IPS-NIHi11 (cell line): ENCODE data around the gene HECW1.
"Not testable (repeated sequence)": the region's sequence is repeated elsewhere in the genome, so short reads cannot be mapped to it uniquely, and the experiment has no call there.

Experiments used
- DNase-seq: peaks from one replicate; pipeline ENCODE4 v3.0.0; 2012; ENCODE audit warnings: mixed read lengths, low spot score

Gene HECW1

DNA sequence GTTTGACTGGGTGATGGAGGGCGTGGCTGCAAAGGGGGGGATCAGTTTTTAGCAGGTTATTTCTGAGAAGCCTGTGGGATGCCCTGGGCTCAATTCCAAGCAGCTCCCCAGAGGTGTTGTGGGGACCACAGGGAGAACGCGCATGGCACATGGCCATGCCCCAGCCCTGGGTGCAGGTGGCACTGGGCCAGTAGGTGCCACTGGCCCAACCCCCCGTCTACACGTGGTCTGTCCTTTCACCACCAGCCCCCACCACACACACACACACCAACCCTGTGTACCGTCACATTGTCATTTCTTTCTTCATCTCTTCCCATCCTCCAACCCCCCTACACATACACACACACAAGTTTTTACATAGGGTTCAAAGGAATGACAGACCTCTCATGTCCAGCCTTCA, 355.4 kb downstream of the HECW1 start:
- no peak for DNase-seq

DNA sequence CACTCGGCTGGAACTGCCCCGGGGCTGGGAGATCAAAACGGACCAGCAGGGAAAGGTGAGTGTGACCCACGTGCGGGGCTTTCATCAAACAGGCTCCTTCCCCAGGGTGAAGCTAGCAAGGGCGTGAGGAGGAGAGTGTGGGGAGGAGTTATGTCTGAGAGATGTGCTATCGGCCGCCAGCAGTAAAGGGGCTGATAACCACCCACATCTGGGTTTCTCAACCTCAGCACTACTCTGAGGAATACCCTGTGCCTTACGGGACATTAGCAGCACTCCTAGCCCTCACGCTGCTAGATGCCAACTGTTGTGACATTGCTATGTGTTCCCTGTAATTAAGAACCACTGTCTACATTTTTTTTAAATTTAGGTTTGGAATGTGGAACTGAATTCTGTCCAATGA, 356.6 kb downstream of the HECW1 start:
- no peak for DNase-seq

DNA sequence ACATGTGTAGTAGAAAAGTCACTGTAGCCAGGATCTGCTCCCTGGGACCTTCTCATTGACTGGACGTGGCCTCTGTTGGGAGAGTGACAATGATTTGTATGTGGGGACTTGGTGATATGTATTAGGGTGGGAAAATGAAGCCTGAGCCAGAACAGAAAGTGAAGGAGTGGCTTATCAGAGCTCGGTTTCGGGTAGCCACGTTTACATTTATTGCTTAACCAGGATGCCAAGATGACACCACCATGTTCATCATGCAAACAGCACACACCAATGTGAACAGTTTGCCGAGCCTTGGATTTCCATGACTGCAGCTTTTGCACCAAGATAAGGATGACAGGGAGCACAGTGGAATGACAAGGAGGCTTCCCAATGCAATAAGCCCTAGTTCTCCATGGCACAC, 357.7 kb downstream of the HECW1 start:
- DNase-seq = no peak

DNA sequence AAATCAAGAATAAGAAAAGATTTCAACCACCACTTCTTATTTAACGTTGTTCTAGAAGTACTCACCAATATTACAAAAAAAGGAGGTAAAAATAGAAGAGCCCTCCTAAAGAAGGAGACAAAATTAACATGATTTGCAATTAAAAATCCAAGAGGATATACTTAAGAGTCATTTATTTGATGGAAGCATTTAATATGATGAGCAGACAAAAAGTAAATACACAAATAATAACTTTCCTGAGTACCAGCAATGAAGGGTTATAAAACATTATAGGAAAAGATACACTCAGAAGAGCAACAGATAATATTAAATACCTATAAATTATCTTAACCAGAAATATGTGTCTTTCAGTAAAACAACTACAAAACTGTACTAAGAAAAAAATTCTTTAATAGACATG, 363.5 kb downstream of the HECW1 start:
- DNase-seq = no peak

DNA sequence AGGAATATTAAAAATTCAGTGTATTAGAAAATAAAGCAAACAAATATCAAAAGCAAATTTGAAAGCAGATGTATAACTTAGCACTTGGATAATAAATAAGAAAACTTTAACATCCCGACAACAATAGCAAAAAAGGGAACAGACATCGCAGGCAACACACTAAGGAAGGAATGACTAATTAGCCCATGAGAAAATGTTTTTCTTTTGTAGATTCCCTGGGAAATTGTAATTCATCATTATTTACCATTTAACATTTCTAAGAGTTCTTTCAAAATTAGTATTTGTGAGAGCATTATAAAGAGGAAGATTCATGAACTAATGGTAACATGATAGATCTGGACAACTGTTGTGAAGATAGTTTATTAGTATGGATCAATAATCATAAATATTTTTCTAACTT, 364.4 kb downstream of the HECW1 start:
- no peak for DNase-seq

DNA sequence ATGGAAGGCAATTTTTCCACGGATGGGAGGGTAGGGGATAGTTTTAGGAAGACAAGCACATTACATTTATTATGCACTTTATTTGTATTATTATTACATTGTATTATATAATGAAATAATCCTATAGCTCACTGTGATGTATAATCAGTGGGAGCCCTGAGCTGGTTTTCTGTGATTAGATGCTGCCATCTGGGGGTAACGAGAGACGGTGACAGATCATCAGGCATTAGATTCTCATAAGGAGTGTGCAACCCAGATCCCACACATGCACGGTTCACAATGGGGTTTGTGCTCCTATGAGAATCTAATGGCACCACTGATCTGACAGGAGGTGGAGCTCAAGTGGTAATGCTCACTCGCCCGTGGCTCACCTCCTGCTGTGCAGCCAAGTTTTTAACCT, 366.6 kb downstream of the HECW1 start:
- DNase-seq = no peak

DNA sequence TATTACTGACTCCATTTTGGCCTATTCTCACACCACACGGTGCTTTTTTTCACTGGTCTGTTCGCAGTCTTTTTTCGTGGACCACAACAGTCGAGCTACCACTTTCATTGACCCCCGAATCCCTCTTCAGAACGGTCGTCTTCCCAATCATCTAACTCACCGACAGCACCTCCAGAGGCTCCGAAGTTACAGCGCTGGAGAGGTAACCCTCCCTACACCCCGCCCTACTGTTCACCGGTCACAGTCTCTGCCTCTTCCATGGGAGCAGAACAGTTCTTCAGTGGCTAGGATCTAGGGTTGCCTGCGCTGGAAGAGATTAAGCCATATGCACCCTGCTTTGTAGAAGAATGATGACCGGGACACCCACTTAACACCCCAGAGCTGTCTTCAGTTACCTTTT, 367.1 kb downstream of the HECW1 start:
- no peak for DNase-seq

DNA sequence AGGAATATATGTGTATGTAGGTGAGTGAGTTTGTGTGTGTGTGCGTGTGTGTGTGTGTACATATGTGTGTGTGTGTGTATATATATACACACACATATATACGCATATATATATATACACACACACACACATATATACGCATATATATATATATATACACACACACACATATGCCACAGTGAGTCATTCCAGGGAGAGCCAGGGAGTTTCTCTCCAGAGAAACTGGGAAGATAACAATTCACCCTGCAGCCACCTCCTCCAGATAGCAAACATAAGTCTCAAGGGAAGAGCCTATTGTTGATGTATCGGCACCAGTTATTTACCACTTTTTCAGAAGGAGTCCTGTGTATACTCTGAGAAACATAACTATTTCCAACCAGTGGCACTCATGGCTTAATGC, 368.1 kb downstream of the HECW1 start:
- DNase-seq = no peak

DNA sequence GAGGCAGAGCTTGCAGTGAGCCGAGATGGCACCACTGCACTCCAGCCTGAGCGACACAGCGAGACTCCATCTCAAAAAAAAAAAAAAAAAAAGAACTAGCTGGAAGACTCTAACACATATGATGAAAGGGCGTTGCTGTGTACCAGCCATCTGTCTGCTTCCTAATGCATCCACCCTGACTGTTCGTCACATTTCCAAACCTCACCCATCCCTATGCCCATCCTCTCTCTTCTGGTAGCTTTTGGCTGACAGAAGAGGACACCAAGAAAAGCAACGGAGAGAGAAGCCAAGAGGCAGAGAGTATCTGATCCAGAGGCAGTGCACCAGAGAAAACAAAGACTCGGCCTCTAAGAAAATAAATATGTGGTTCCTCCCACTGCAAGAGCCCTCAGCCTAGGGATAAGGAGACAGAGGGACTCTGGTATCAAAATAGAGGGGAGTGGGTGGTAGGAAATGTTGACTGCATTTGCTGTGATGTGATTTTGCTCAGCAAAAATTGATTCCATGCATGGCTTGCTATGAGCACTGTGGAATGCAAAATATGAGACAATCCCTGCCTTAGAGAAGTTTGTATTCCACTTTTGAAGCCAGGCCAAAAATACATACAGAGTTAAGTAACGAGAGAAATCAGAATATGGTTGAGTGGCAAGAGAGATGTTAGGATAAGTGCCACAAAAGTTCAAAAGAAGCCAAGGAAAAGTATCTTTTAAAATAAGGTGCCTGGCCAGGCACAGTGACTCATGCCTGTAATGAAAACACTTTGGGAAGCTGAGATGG, 369.6 kb downstream of the HECW1 start:
- no peak for DNase-seq

DNA sequence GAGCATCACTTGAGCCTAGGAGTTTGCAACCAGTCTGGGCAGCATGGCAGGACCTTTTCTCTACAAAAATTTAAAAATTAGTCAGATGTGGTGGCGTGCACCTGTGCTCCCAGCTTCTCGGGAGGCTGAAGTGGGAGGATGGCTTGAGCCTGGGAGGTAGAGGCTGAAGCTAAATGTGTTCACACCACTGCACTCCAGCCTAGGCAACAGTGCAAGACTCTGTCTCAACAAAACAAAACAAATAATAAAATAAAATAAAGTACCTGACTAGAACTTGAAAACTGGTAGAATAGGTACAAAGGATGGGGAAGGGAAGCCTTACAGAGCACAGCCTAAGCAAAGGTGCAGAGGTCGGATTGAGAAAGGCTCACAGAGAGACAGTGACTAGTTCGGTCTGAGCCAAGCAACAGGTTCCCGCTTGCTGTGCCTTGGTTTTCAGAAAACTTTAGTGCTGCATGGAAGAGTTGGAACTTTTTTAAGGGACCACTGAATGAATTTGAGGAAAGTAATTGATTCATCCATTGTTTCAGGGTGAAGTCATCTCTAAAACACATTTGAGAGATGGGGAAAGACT, 370.3 kb downstream of the HECW1 start:
- DNase-seq = no peak

DNA sequence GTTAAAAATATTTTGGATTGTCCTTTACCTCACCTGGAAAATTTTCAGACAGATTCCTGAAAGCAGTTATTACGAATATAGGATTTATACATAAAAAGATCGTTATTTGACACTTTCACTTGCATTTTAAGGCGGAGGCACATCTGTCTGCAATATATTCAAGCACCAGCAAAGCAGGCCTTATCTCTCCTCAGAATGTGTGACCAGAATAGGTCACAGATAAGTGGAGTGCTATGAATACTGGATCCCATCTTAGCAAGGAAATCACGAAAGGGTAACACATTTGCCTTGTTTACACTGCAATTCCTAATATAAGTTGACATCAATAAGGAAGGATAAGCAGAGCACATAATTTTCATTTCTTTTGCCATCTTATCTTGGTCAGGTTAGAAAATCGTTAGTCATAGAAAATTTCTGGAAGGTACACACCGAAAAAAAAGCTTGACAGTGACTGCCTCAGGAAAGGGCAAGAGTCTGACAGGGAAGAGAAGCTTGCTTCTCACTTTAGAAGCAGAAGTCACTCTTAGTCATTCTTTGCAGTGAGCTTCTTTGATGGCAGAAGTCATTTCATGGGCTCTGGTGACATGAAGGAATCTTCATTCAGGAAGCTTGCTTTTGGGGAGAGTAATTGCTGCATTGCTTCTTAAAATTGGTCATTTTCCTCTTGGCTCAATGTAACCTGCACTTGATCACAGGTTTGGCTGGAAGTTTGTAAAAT, 372.4 kb downstream of the HECW1 start:
- no peak for DNase-seq

DNA sequence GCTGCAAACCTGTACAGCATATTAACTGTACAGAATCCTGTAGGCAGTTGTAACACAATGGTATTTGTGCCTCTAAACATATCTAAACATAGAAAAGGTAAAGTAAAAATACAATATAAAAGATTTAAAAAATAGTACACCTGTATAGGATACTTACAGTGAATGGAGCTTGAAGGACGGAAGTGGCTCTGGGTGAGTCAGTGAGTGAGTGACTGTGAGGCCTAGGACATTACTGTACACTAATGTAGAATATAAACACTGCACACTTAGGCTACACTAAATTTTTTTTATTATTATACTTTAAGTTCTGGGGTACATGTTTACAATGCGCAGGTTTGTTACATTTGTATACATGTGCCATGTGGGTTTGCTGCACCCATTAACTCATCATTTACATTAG, 373.1 kb downstream of the HECW1 start:
- no peak for DNase-seq

DNA sequence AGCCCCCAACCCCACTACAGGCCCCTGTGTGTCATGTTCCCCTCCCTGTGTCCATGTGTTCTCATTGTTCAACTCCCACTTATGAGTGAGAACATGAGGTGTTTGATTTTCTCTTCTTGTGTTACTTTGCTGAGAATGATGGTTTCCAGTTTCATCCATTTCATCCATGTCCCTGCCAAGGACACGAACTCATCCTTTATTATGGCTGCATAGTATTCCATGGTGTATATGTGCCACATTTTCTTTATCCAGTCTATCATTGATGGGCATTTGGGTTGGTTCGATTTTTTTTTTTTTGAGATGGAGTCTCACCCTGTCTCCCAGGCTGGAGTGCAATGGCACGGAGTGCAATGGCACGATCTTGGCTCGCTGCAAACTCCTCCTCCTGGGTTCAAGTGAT, 373.6 kb downstream of the HECW1 start:
- DNase-seq = not testable (repeated sequence)

DNA sequence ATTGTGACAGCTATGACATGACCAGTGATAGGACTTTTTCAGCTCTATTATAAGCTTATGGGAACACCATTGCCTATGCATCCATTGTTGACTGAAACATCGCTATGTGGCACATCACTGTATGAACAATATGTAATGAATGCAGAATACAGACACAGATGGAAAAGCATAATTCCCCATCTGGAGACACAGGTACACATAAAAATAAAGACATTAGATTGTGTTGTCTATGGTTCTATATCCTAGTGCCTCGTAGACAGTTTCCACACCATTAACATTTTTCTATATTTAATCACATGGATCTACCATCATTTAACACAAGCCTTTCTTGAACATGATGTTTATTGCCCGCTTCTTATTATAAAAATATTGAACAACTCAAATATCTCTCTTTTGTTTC, 374.2 kb downstream of the HECW1 start:
- DNase-seq = no peak

DNA sequence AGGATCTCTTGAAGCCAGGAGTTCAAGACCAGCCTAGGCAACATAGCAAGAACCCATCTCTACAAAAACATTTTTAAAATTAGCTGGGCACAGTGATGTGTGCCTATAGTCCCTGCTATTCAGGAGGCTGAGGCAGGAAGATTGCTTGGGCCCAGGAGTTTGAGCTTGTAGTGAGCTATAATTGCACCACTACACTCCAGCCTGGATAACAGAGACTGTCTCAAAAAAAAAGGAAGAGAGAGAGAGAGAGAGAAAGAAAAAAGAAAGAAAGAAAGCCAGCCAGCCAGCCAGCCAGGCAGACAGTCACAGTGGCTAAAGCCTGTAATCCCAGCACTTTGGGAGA, 375.3 kb downstream of the HECW1 start:
- DNase-seq = no peak

DNA sequence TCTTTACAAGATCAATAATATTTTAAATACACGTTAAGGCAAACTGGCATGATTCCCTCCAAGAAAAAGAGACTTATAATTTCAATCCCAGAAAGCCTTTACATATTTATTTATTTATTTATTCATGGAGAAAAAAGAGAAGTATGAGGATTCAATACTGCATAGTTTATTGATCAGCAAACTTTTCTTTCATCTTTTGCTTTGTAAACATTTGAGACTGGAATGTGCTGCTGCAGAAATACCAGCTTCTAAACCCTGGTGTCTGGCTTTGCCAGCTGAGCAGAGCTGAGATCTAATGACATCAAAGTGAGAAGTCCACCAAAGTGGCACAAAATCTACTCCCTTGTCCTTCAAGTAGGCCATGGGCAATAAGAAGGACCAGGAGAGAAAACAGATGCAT, 376.8 kb downstream of the HECW1 start:
- DNase-seq = no peak

DNA sequence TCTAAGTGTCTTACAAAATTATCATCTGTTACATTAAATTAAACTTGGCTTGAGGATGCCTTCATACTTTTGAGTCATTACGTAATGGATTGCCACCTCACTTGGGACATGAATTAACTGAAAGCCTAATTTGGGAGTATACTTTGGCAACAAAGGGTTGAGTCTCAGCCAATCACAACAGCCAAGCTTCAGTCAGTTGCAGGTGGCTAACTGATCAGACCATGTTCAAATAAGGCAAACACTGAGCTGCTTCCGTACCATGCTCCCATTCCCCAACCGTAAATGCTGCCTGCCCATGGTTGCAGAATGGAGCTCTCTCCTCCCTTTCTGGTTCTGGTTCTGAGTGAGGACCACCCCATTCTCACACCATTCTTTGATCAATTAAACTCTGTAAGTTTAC, 377.6 kb downstream of the HECW1 start:
- DNase-seq = no peak

DNA sequence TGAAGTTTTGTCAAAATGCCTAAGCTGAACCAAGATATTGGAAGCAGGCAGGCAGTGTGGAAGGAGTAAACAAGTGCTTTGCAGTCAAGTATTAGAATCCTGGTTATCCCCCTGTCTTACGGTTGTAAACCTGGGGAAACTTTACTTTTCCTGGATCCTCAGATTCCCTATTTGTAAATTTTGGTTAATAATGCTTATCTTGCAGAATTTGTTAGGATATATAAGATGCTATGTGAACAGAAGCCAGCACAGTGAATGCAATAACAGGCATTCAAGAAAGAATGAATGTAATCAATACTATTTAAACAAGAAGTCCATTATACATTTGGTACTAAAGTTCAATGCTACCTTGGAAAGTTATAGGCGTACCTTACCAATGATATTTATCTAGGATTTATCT, 378.7 kb downstream of the HECW1 start:
- no peak for DNase-seq

DNA sequence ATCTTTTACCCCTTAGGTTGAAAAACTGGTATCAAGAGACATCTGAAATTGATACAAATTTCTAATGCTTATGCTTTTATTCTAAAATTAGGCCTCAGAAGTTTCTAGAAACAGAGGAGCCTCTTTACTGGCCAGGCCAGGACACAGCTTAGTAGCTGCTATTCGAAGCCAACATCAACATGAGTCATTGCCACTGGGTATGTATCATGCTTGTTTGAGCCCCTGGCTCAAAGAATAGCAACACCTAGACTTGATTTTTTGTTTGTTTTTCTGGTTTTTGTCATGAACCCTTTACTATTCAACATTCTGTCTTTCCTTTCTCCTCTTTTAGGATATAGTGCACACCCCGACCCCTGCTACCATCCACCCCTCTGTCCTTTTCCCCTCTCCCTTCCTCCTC, 379.5 kb downstream of the HECW1 start:
- no peak for DNase-seq

DNA sequence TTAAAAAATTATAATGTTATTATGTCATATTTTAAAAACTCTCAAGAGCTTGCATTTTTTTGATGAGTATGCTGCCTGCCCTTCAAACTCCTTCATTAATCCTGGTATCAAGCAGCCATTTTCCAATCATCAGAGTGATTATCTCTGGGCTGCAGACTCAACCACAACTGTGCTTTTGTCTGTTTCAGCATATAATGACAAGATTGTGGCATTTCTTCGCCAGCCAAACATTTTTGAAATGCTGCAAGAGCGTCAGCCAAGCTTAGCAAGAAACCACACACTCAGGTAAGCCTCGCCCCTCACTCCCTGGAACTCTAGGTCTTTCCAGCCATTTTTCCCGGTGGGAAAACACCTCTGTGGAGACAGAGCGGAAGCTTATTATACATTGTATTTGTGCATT, 380.4 kb downstream of the HECW1 start:
- DNase-seq = no peak

DNA sequence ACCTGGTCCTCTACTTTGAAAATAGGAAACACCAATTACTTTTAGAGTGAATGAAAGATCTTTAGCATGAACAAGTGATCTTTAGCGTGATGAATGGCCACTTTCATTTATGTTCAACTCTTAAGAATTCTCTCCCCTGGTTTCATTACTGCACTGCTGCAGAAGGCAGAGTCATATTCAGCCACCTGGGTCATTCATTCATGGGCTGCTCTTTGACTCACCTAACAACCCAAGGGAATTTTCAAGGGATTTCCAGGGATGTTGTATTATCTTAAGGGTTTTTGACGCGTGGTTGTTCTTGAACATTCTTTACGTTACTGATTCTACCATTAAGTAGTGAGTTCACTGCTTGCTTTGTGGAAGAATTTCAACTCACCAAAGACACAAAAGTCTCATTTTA, 383.1 kb downstream of the HECW1 start:
- no peak for DNase-seq

DNA sequence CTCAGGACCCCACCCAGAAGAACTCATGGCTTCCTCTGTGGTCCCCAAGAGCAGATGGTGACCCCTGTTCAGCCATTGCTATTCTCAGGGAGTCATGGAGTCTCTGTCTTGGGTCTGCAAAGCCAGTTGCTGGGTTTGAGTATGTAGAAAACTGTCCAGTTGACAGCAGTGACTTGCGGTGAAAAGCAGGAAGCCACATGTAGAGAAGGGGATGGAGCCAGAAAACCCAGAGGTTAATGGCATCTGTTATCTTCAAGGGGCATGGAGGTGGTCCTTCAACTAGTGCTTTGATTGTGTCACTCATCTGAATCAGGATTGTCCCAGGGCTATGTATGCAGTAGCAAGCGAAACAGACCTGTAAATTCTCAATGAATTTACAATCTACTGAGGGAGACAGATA, 384.1 kb downstream of the HECW1 start:
- no peak for DNase-seq

DNA sequence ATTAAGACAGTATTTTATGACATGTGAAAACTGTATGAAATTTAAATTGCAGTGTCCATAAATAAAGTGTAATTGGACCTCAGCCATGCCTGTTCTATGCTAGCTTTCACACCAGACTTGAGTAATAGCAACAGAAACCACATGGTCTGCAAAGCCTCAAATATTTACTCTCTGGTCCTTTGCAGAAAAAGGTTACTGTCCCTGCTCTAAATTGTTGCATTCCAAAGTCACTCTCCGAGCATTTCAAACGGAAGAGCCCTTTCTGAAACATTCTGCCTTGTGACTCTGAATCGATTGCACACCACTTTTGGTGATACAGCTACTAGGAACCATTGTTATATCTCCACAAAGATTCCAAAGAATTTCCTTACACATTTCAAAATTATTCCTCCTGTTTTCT, 389.4 kb downstream of the HECW1 start:
- DNase-seq = no peak

DNA sequence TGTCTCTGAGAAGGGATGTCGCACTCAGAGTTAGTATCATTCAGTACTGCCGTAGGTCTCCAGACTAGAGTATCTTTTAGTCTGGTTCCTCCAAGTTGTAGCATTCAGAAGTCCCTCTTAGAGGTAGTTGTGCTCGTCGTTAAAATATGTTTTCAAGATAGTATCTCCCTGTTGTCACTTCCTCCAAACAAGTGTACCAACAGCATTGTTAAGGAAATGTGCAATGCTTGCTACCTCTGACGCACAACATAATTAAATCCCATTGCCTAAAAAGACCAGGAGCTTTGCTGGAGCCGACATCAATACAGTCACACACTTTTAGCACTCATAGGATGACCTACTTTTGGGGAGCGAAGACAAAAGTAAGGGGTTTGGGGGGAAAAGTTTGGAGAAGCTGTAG, 390.5 kb downstream of the HECW1 start:
- no peak for DNase-seq
